ENCODE measurements around the gene PCNX3. TPM values are rescaled to one million over a fixed set of nuclear protein-coding genes. Genes with fewer than 3 reads are reported as not detected.

The PCNX3 gene
- total RNA-seq, 3 donors from 2014 or later (not counting 1 experiment from before 2014, with no cell fraction given), result 101 to 105 (median 102) TPM

- WGBS (ENCODE audit: insufficient coverage), result under 1% methylated on average over 68 of the region's 69 CpGs
- H3K27ac Mint-ChIP-seq, result peak within 1 kb of the TSS; percentile 97 to 99
- H3K36me3 Mint-ChIP-seq, result no peaks in the 10 kb centered on the region
- no peaks in the 10 kb centered on the region for H3K27me3 Mint-ChIP-seq (ENCODE audit: low read depth in 2 of 2)
- no peaks in the 10 kb centered on the region for H3K27me3 ChIP-seq (ENCODE audit: control insufficient read depth, insufficient read depth, low read length)
- ATAC-seq, result peak; percentile 23 to 41 (median 27)
- H3K4me1 Mint-ChIP-seq, result peaks cover 50 to 76% of the 10 kb centered on the region in 2 donors
- intact Hi-C loops (cut with micrococcal nuclease), result loop anchor here (1.0 to 2.0 kb wide), 2 partner anchors 13 to 39 kb away; partner anchors contain the start of genes MAP3K11 and PCNX3
- H3K9me3 ChIP-seq (ENCODE audit: control insufficient read depth, insufficient read depth, low read length), result no peaks in the 10 kb centered on the region
- H3K27ac ChIP-seq (ENCODE audit: low read length), result peak within 1 kb of the TSS; percentile 83
- H3K4me3 ChIP-seq (ENCODE audit: low read length), result peak within 1 kb of the TSS; percentile 68
- peaks cover 64% of the 10 kb centered on the region for H3K4me1 ChIP-seq (ENCODE audit: control insufficient read depth, insufficient read depth, low read length)
- peak; percentile 62 to 87 for DNase-seq
- peaks cover 20% of the 10 kb centered on the region for H3K36me3 ChIP-seq (ENCODE audit: control insufficient read depth, insufficient read depth, low read length)
- H3K4me3 Mint-ChIP-seq, result peak within 1 kb of the TSS; percentile 91
- TF ChIP-seq CTCF (IDR thresholded peaks at IDR 0.05), result no peak
- H3K9me3 Mint-ChIP-seq, result no peaks in the 10 kb centered on the region
Observed at GRCh38 chr11:65575568-65576231, 39.9 kb upstream of the PCNX3 start, which contains the start of gene EHBP1L1. TSS of gene EHBP1L1 (plus strand) at chr11:65576053. CDS start at chr11:65576303, 250 bp downstream.

GRCh38 chr11:65576232-65576866, 39.2 kb upstream of the PCNX3 start:
- H3K9me3 ChIP-seq (ENCODE audit: control insufficient read depth, insufficient read depth, low read length), result no peaks in the 10 kb centered on the region
- no peak for DNase-seq
- H3K4me3 ChIP-seq (ENCODE audit: low read length), result peak overlapping the region; percentile 68
- H3K4me3 Mint-ChIP-seq, result peak overlapping the region; percentile 81
- no peaks in the 10 kb centered on the region for H3K36me3 Mint-ChIP-seq
- H3K27me3 ChIP-seq (ENCODE audit: control insufficient read depth, insufficient read depth, low read length), result no peaks in the 10 kb centered on the region
- TF ChIP-seq CTCF (IDR thresholded peaks at IDR 0.05), result no peak
- peaks cover 27% of the 10 kb centered on the region for H3K36me3 ChIP-seq (ENCODE audit: control insufficient read depth, insufficient read depth, low read length)
- peaks cover 57% of the 10 kb centered on the region for H3K4me1 ChIP-seq (ENCODE audit: control insufficient read depth, insufficient read depth, low read length)
- H3K4me1 Mint-ChIP-seq, result peaks cover 43 to 69% of the 10 kb centered on the region in 2 donors
- no peaks in the 10 kb centered on the region for H3K27me3 Mint-ChIP-seq (ENCODE audit: low read depth in 2 of 2)
- intact Hi-C loops (cut with micrococcal nuclease), result no loop called here
- H3K9me3 Mint-ChIP-seq, result no peaks in the 10 kb centered on the region
- peak overlapping the region; percentile 83 for H3K27ac ChIP-seq (ENCODE audit: low read length)
- ATAC-seq, result no peak
- peak overlapping the region; percentile 56 to 71 for H3K27ac Mint-ChIP-seq
- WGBS (ENCODE audit: insufficient coverage), result 2% methylated on average over 26 of the region's 26 CpGs

GRCh38 chr11:65576867-65577755, 38.5 kb upstream of the PCNX3 start:
- no peaks in the 10 kb centered on the region for H3K9me3 ChIP-seq (ENCODE audit: control insufficient read depth, insufficient read depth, low read length)

More at GRCh38 chr11:65576867-65577755, 38.5 kb upstream of the PCNX3 start:
- peak in 1 of 2 donors; percentile 59 for DNase-seq
- WGBS (ENCODE audit: insufficient coverage), result 14% methylated on average over 18 of the region's 18 CpGs
- H3K9me3 Mint-ChIP-seq, result no peaks in the 10 kb centered on the region
- peak overlapping the region; percentile 71 to 75 for H3K27ac Mint-ChIP-seq
- intact Hi-C loops (cut with micrococcal nuclease), result no loop called here
- peak in 2 of 3 donors; percentile 6 to 11 for ATAC-seq
- H3K4me1 ChIP-seq (ENCODE audit: control insufficient read depth, insufficient read depth, low read length), result peaks cover 50% of the 10 kb centered on the region
- H3K27me3 ChIP-seq (ENCODE audit: control insufficient read depth, insufficient read depth, low read length), result no peaks in the 10 kb centered on the region
- no peaks in the 10 kb centered on the region for H3K27me3 Mint-ChIP-seq (ENCODE audit: low read depth in 2 of 2)
- H3K4me1 Mint-ChIP-seq, result peaks cover 36 to 68% of the 10 kb centered on the region in 2 donors
- peaks cover 33% of the 10 kb centered on the region for H3K36me3 ChIP-seq (ENCODE audit: control insufficient read depth, insufficient read depth, low read length)
- H3K36me3 Mint-ChIP-seq, result no peaks in the 10 kb centered on the region
- TF ChIP-seq CTCF (IDR thresholded peaks at IDR 0.05), result no peak
- H3K4me3 ChIP-seq (ENCODE audit: low read length), result peak overlapping the region; percentile 68
- peak overlapping the region; percentile 83 for H3K27ac ChIP-seq (ENCODE audit: low read length)
- H3K4me3 Mint-ChIP-seq, result peak overlapping the region; percentile 81

Data from natural killer cell (primary cell).